Urinary bladder (tissue), 4 donors: ENCODE data around the gene BCL2. TPM values are rescaled to one million over a fixed set of nuclear protein-coding genes. Genes with fewer than 3 reads are reported as not detected.

ENCODE experiments used
- DNase-seq: peaks from one replicate; pipeline ENCODE4 v3.0.0-alpha.2; 2015; ENCODE audit errors: extremely low spot score
- H3K27ac ChIP-seq: one replicate; pipeline ENCODE4 v1.5.1; 2013; ENCODE audit warnings: low read depth, mild to moderate bottlenecking, moderate library complexity
- H3K36me3 ChIP-seq: one replicate; pipeline ENCODE4 v1.6.1; 2013; ENCODE audit warnings: mild to moderate bottlenecking, moderate library complexity; ENCODE audit not compliant: insufficient read depth
- H3K4me1 ChIP-seq: one replicate; pipeline ENCODE4 v1.6.1; 2013; ENCODE audit warnings: mild to moderate bottlenecking, moderate library complexity; ENCODE audit not compliant: insufficient read depth
- H3K4me3 ChIP-seq: one replicate; pipeline ENCODE4 v1.5.1; 2013; ENCODE audit warnings: low read depth, low read length
- WGBS: extraction: QIAGEN DNeasy Blood & Tissue Kit; methylation state at CpG from one replicate; pipeline ENCODE4 v1.1.7; 2013; 5-methylcytosine and 5-hydroxymethylcytosine counted together
- polyA plus RNA-seq: library from polyadenylated mRNA; stranded (reverse); fragments of 200-250 nt; gene quantifications from one replicate; pipeline ENCODE4 v1.2.3, GENCODE V29; 2013
- total RNA-seq: library from RNA; depleted of rRNA; stranded (reverse); fragments of >200 nt; gene quantifications from one replicate; pipeline ENCODE4 v1.2.3, GENCODE V29; 2014
- donor health status: healthy with polysubstance abuse.
- donor health status: healthy.

Gene BCL2
- total and polyA plus RNA-seq, 2 donors, result 6.3 to 53.9 TPM

DNA sequence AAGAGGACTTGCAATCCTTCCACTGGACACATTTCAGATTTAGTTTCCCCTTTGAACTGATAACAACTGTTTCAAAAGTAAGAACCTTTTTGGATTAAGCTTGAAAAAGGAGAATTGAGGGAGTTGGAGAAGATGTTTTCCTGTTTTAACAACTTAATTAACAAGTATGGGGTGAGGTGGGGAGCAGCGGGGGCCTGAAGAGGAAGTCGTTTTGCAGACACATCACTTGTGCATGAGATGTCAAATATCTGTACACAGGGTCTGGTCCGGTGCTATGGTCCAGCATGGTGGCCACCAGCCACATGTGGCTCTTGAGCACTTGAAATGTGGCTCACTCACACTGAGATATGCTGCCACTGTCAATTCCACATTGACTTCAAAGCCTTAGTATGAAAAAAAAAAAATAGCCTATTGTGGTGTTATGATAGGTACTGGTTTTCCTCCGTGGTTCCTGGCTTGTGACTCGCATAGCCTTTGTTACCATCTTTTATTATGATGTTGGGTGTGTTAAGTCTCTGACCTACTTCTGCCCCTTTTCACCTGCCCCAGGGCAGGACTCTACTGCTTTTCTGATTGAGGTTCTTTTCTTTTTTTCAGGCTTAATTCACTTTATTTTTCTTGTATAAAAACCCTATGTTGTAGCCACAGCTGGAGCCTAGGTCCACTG lies 205.5 kb downstream of the BCL2 start:
- WGBS, result 80% methylated on average over 5 of the region's 5 CpGs
- DNase-seq, result no peak
- H3K4me1 ChIP-seq, result no peaks in the 10 kb centered on the region

DNA sequence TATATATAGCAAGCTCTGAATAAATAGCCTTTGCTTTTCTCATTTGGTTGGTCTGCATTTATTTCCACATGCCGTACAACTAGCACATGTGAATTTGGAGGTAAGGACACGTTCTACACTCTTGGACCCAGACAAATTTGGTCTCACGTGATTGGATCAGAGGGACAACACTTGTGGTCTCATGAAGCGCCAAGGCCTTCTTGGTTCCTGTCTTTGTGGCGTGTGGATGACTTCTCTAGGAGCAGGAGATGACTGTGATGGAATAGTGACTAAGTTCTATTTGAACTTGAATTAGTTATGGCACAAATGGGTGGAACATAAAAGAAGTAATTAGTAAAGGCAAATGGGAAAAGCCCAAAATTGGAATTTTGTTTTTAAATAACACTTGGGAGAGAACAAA lies 206.9 kb downstream of the BCL2 start:
- no peaks in the 10 kb centered on the region for H3K4me1 ChIP-seq
- 93% methylated on average over 5 of the region's 5 CpGs for WGBS
- no peak overlapping the region for H3K4me3 ChIP-seq
- no peak overlapping the region for H3K27ac ChIP-seq
- DNase-seq, result no peak
- H3K36me3 ChIP-seq, result no peaks in the 10 kb centered on the region

More for the DNA sequence above, 205.5 kb downstream of the BCL2 start:
- no peaks in the 10 kb centered on the region for H3K36me3 ChIP-seq
- H3K27ac ChIP-seq, result no peak overlapping the region
- no peak overlapping the region for H3K4me3 ChIP-seq

DNA sequence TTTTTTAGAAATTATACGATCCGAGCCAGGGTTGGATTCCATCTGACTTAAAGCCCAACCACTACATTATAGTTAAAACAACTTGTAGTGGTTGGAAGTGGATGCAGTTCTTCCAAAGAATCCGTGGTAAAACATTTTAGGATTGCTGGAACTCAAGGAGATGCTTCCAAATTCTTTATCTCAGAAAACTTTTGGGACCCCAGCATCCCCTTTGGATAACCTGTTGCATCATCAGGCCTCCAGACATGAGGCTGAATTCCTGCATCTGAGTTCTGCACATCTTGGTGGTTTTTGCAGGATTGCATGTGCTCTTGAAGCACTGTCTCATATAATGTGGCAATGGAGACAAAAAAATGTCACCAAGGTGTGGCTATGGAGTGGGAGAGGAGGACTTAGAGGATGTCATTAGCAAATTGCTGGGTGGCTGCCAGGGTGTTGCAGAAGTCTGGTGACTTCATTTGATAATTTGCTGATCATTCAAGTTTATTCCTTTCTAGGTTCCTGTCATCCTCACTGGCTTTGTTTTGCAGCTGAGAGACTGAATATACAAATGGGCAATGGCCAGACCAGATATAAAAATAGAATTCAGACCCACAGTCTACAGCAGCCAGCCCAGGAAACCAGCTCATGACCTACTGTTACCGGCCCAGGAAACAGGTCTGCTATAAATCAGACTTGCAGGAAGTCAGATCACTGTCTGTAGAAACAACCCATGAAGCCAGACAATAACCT lies 207.7 kb downstream of the BCL2 start:
- 11% methylated on average over 4 of the region's 4 CpGs for WGBS
- no peak overlapping the region for H3K4me3 ChIP-seq
- H3K27ac ChIP-seq, result no peak overlapping the region
- no peaks in the 10 kb centered on the region for H3K4me1 ChIP-seq
- DNase-seq, result no peak
- H3K36me3 ChIP-seq, result no peaks in the 10 kb centered on the region

DNA sequence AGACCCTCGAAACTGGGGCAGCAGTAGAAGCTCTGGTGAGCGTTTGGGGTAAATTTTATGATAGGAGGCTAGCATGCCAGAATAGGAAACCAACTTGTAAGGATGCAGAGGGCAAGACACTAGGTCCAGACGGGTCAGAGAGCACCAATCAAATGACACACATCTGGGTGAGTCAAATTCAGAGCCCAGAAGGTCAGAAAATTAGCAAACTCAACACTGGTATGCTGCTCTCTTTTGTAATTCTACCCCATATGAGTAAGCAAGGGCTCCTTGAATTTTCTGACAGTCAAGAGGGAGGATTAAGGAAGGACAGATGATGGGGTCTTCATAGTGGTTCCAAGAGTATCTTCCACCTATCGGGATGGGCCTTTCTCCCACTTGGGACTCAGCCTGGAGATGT lies 209.8 kb downstream of the BCL2 start:
- Histone ChIP-seq H3K4me3 (no peak overlapping the region), H3K27ac (no peak overlapping the region), H3K4me1 (no peaks in the 10 kb centered on the region), H3K36me3 (no peaks in the 10 kb centered on the region)
- DNase-seq, result no peak
- WGBS, result 94% methylated on average over 4 of the region's 4 CpGs

DNA sequence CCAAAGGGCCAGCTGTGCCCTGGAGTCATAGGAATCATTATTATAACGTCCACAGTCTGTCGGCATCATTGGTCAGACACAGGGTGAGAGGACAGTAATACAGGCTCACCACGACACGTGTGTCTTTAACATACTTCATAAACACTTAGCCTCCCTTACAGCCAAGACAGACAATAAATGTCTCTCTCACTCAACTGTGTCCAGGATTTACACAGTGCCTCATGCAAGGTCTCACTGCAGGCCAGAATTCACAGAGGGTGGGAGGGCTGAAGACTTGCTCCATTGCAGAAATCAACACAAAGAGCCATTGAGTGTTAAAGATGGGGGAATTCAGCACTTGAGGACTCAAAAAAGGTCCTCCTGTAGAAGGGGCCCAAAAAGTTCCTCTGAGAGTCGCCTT lies 210.5 kb downstream of the BCL2 start:
- DNase-seq, result no peak
- 69% methylated on average over 5 of the region's 5 CpGs for WGBS
- no peaks in the 10 kb centered on the region for H3K36me3 ChIP-seq
- H3K4me1 ChIP-seq, result no peaks in the 10 kb centered on the region
- no peak overlapping the region for H3K27ac ChIP-seq
- H3K4me3 ChIP-seq, result no peak overlapping the region

- no peak for DNase-seq
- WGBS, result 95% methylated on average over 7 of the region's 7 CpGs
- no peak overlapping the region for H3K27ac ChIP-seq
Measured at GRCh38 chr18:63107931-63108330, 211.6 kb downstream of the BCL2 start.

GRCh38 chr18:63107171-63107845 lies 212.3 kb downstream of the BCL2 start:
- DNase-seq, result no peak
- H3K36me3 ChIP-seq, result no peaks in the 10 kb centered on the region
- no peak overlapping the region for H3K27ac ChIP-seq
- no peaks in the 10 kb centered on the region for H3K4me1 ChIP-seq
- 60% methylated on average over 6 of the region's 6 CpGs for whole genome bisulfite sequencing
- no peak overlapping the region for H3K4me3 ChIP-seq

More at GRCh38 chr18:63107931-63108330, 211.6 kb downstream of the BCL2 start:
- Histone ChIP-seq H3K4me3 (no peak overlapping the region), H3K36me3 (no peaks in the 10 kb centered on the region), H3K4me1 (no peaks in the 10 kb centered on the region)

GRCh38 chr18:63106727-63107126 lies 212.8 kb downstream of the BCL2 start:
- DNase-seq, result no peak
- Histone ChIP-seq H3K4me3 (no peak overlapping the region), H3K4me1 (no peaks in the 10 kb centered on the region), H3K36me3 (no peaks in the 10 kb centered on the region), H3K27ac (no peak overlapping the region)
- WGBS, result 86% methylated on average over 3 of the region's 3 CpGs

DNA sequence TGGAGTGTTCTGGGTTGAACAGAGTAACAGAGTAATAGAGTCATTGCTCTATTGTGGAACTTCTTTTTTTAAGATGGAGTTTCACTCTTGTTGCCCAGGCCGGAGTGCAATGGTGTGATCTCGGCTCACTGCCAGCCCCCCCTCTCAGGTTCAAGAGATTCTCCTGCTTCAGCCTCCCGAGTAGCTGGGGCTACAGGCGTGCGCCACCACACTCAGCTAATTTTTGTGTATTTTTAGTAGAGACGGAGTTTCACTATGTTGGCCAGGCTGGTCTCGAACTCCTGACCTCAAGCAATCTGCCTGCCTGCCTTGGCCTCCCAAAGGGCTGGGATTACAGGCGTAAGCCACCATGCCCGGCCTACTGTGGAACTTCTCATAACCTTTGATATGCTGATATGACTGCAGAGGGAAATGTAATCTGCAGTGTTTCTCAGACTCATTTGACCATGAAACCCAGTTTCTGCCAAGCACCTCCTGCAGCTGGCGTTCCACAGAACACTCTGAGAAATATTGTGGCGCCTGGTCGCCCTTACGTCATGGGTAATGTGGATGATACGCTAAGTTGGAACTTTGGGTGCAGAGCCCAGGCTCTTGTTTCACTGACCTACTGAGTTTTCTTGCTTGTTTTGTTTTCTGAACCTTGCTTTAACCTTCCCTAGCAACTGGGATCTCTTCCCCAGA lies 213.8 kb downstream of the BCL2 start:
- 97% methylated on average over 14 of the region's 14 CpGs for WGBS
- H3K4me1 ChIP-seq, result no peaks in the 10 kb centered on the region
- H3K27ac ChIP-seq, result no peak overlapping the region
- no peak overlapping the region for H3K4me3 ChIP-seq
- H3K36me3 ChIP-seq, result no peaks in the 10 kb centered on the region
- DNase-seq, result no peak

GRCh38 chr18:63104868-63105267 lies 214.7 kb downstream of the BCL2 start:
- no peaks in the 10 kb centered on the region for H3K4me1 ChIP-seq
- H3K4me3 ChIP-seq, result no peak overlapping the region
- H3K27ac ChIP-seq, result no peak overlapping the region
- 97% methylated on average over 12 of the region's 12 CpGs for WGBS
- no peak for DNase-seq
- no peaks in the 10 kb centered on the region for H3K36me3 ChIP-seq

DNA sequence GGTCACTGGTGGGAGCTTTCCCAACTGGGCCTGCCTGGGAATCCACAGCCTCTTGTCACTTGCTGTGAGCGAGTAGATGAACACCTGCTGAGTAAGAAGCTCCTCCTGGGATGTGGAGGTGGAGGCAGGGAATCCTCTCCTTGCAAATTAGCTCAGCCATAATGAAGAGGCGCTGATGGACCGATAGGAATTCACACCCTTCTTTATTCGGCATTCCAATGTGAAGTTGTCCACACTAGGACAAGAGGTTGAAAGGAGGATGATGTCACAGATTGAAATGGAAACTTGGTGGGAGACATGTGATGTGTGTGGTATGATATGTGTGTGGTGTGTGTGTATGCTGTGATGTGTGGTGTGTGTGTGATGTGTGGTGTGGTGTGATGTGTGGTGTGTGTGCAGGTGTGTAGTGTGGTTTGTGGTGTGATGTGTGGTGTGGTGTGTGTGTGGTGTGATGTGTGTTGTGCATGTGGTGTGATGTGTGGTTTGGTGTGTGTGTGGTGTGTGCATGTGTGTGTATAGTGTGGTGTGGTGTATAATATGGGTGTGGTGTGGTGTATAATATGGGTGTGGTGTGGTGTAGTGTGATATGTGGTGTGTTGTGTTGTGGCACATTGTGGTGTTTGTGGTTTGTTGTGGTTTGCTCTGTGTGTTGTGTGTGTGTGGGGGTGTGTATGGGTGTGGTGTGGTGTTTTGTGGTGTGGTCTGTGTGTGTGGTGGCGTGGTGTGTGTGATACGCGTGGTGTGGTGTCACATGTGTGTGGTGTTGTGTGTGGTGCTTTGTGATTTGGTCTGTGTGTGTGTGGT lies 216.4 kb downstream of the BCL2 start:
- no peaks in the 10 kb centered on the region for H3K36me3 ChIP-seq
- no peak overlapping the region for H3K27ac ChIP-seq
- WGBS, result 81% methylated on average over 7 of the region's 7 CpGs
- H3K4me3 ChIP-seq, result no peak overlapping the region
- no peak for DNase-seq
- H3K4me1 ChIP-seq, result no peaks in the 10 kb centered on the region

GRCh38 chr18:63100630-63101055 lies 218.9 kb downstream of the BCL2 start:
- H3K36me3 ChIP-seq, result no peaks in the 10 kb centered on the region
- no peaks in the 10 kb centered on the region for H3K4me1 ChIP-seq
- WGBS, result 93% methylated on average over 7 of the region's 7 CpGs
- no peak for DNase-seq
- no peak overlapping the region for H3K27ac ChIP-seq
- H3K4me3 ChIP-seq, result no peak overlapping the region
